ENCODE measurements around the gene CASP8. TPM values are rescaled to one million over a fixed set of nuclear protein-coding genes. Genes with fewer than 3 reads are reported as not detected.

The CASP8 gene
- total and polyA plus RNA-seq, 2 donors (not counting 3 experiments of a cell fraction or from before 2014, with no cell fraction given), result 5.3 to 5.8 TPM

DNA sequence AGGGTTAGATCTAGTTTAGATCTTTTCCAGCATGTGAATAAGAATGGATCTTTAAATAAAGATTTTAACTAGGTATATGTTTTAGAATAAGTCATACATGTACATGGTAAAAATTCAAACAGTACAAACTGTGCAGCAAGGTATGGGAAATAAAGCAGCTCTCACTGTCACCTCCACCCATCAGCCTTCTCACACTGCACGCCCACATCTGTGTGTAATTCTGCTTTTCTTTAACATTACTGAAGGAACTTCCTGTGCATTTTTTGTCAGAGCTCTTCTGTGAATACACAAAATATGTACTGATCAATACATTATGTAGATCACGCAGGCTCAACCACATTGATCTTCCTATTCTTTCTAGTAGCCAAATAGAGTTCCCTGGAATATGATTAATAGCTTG is 3.4 kb downstream of the CASP8 start:
- no peaks in the 10 kb centered on the region for H3K9me3 ChIP-seq (replicated peaks; ENCODE audit: control insufficient read depth, insufficient read depth, low read length)
- POLR2A ChIA-PET, result no interaction called here
- BruUV-seq (replicated peaks), result no TSS peak
- intact Hi-C loops (cut with micrococcal nuclease), result no loop called here
- peaks cover 16% of the 10 kb centered on the region for H3K4me1 ChIP-seq (ENCODE audit: control insufficient read depth, extremely low read depth, insufficient read depth, low read length)
- no peak overlapping the region for H3K4me2 ChIP-seq (ENCODE audit: insufficient read depth, low read length)
- FAIRE-seq (no peak), DNase-seq (ENCODE audit: low read depth, low spot score) (no peak)
- H3K4me3 ChIP-seq (replicated peaks in 1 of 3; ENCODE audit: insufficient read depth in 1 of 3, low read depth in 1 of 3, low read length in 3 of 3), result no peak overlapping the region
- no peak overlapping the region for H3K9ac ChIP-seq (replicated peaks; ENCODE audit: extremely low read depth, insufficient read depth, low read length)
- no peak for TF ChIP-seq POLR2A (IDR thresholded peaks at IDR 0.05; ENCODE audit: low read depth, low read length)
- TF ChIP-seq MYC (IDR thresholded peaks at IDR 0.05; ENCODE audit: low read depth, low read length), result no peak
- no peak for TF ChIP-seq EZH2 (IDR thresholded peaks at IDR 0.05; ENCODE audit: borderline replicate concordance, low read depth, low read length, severe bottlenecking)
- TF ChIP-seq CTCF (IDR thresholded peaks at IDR 0.05; ENCODE audit: extremely low read depth in 1 of 2, insufficient read depth in 1 of 2, low read depth in 1 of 2, low read length in 2 of 2), result no peak
- no peak for TF ChIP-seq GATA2 (IDR thresholded peaks at IDR 0.05; ENCODE audit: insufficient read depth, insufficient read length, low read depth, low read length)
- no peak for TF ChIP-seq POLR2AphosphoS5 (IDR thresholded peaks at IDR 0.05; ENCODE audit: insufficient read depth, low read depth, low read length)
- TF ChIP-seq FOS (IDR thresholded peaks at IDR 0.05; ENCODE audit: borderline replicate concordance, insufficient read depth, low read length), result no peak
- no peak for TF ChIP-seq JUN (IDR thresholded peaks at IDR 0.05; ENCODE audit: borderline replicate concordance, insufficient read depth, insufficient read length, low read depth)
- no peak for TF ChIP-seq MAX (IDR thresholded peaks at IDR 0.05; ENCODE audit: insufficient read depth, insufficient read length)
- no peak overlapping the region for H3K27ac ChIP-seq (ENCODE audit: insufficient read depth, low read depth, low read length)
- no peaks in the 10 kb centered on the region for H4K20me1 ChIP-seq (replicated peaks; ENCODE audit: control insufficient read depth, extremely low read depth, insufficient read depth, low read length)
- H2AFZ ChIP-seq (ENCODE audit: low read depth, low read length), result no peak overlapping the region
- H3K36me3 ChIP-seq (ENCODE audit: control insufficient read depth in 2 of 2, extremely low read depth in 1 of 2, insufficient read depth in 2 of 2, low read length in 2 of 2), result no peaks in the 10 kb centered on the region
- no peaks in the 10 kb centered on the region for H3K9me1 ChIP-seq (replicated peaks; ENCODE audit: control insufficient read depth, extremely low read depth, insufficient read depth, low read length)
- H3K79me2 ChIP-seq (ENCODE audit: control insufficient read depth, insufficient read depth, low read length), result peaks cover 6% of the 10 kb centered on the region
- dilution Hi-C loops (cut with MboI; ENCODE audit: extremely low pct_ligation_motif_present, low sequenced_read_pairs), result no loop called here
- CTCF ChIA-PET, result interaction anchor here (1.4 kb wide), 1 partner anchor 100 kb away, joined by 3 read pairs; no protein-coding TSS in a partner anchor
- H3K27me3 ChIP-seq (ENCODE audit: control insufficient read depth in 2 of 2, insufficient read depth in 2 of 2, low read length in 2 of 2), result no peaks in the 10 kb centered on the region
